Stimulated activated memory B cell treated with anti-CD40 and anti-IgM and Interleukin-4, amounts not matched to agents 10 μg/mL and 1 μg/mL and 100 μg/mL, for 72 hours (primary cell): Measurements from ENCODE around the gene HHIPL1.

Experiments used
- ATAC-seq: fragments of 150-1000 bp; cut with Tn5 transposase; 2 replicates; pipeline ENCODE4 v1.10.0; 2021
- H3K27ac Mint-ChIP-seq: one replicate; pipeline ENCODE4 v1.8.0; 2022; ENCODE audit warnings: mild to moderate bottlenecking, mixed read lengths
- H3K27me3 Mint-ChIP-seq: one replicate; pipeline ENCODE4 v1.8.0; 2022; ENCODE audit warnings: mixed read lengths
- H3K36me3 Mint-ChIP-seq: one replicate; pipeline ENCODE4 v1.8.0; 2022; ENCODE audit warnings: mixed read lengths
- H3K4me1 Mint-ChIP-seq: one replicate; pipeline ENCODE4 v1.8.0; 2022; ENCODE audit warnings: mixed read lengths
- H3K4me3 Mint-ChIP-seq: one replicate; pipeline ENCODE4 v1.8.0; 2022; ENCODE audit warnings: mild to moderate bottlenecking, moderate library complexity, mixed read lengths
- H3K9me3 Mint-ChIP-seq: one replicate; pipeline ENCODE4 v1.8.0; 2022; ENCODE audit warnings: mixed read lengths

The HHIPL1 gene

DNA sequence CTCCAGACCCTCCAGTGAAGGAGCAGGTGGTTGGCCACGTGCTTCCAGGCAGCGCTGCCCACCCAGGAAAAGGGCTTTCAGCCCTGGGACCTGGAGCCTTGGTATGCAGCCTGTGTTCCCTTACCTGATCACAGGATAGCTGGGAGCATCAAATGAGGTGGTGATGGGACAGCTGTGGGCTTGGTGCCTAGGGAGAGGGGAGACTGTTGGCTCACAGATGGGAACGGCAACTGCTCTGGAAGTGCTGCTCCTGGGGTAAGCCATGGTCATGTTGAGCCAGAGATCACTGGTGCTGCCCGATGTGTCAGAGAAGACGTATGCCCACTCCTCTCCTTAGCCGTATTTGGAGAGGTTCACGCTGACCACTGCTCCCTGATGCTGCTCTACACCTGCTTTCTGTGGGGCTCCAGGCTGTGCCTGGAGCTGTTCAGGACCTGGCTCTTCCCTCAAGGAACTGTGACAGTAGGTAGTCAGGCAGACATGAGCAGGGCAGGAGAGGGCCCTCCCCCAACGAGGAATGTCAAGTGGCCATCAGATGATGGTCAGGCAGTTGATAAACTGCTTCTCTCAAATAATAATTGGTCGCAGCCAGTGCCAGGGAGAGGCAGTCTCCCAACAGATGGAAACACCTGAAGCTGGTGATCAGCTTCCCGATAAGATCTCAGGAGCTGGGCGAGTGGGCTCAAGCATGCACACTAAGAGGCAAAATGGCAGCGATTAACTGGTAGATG, 36.3 kb downstream of the HHIPL1 start:
- H3K27ac Mint-ChIP-seq = no peak overlapping the region
- no peak for ATAC-seq
- H3K27me3 Mint-ChIP-seq = peaks cover 26% of the 10 kb centered on the region
- peaks cover 7% of the 10 kb centered on the region for H3K9me3 Mint-ChIP-seq
- peaks cover 20% of the 10 kb centered on the region for H3K4me1 Mint-ChIP-seq
- H3K36me3 Mint-ChIP-seq = no peaks in the 10 kb centered on the region
- H3K4me3 Mint-ChIP-seq = no peak overlapping the region

DNA sequence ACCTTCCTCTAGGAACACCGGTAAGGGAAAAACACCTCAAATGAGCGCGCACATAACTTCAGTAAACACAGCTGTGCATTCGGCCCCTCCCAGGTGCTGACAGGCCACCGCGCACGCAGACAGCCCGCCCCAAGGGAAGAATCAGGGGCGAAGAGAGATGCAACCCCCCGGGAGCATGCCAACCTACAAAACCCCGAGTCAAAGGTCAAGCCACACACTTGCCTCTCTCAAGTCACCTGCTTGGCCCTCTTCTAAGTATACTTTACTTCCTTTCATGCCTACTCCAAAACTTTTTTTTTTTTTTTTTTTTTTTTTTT, 36.9 kb downstream of the HHIPL1 start:
- Mint-ChIP-seq H3K27me3 (peaks cover 32% of the 10 kb centered on the region), H3K9me3 (peaks cover 7% of the 10 kb centered on the region), H3K4me3 (no peak overlapping the region), H3K36me3 (no peaks in the 10 kb centered on the region), H3K27ac (no peak overlapping the region), H3K4me1 (peaks cover 20% of the 10 kb centered on the region)
- ATAC-seq = no peak

DNA sequence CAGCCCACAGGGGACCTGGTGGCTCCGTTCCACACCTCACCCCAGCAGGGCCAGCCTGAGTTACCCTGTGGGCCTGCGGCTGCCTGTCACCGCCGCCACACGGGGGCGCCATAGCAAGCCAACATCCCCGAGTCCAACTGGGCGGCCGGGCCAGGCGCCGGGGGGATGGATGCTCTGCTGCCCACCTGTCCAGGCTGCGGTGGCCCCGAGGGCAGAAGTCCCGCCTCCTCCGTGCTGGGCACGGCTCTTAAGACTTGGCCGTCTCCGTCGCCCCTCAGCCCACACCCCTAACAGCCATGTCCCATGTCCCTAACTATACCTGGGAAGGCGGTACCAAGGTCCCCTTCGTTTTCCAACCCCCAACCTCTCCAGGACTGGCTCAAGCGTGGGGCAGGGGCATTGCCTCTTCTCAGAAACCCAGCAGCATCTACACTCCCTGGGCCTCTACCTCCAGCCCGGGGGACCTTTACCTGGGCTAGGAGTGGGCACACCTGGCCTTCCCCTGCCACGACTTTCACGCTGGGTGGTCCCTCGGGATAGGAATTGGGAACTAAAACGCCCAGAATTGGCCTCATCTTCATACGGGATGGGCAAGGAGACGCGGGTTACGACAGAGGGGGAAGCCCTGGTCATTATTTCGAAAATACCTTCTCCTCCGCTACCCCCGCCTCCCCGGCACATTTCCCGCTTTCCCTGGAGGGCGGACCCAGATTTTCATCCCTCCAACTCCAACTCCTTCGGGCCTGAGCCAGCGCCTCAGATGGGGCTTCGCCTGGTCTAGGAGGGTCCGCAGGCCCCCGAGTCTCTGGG, 38.1 kb downstream of the HHIPL1 start:
- H3K36me3 Mint-ChIP-seq = no peaks in the 10 kb centered on the region
- H3K27me3 Mint-ChIP-seq = peaks cover 44% of the 10 kb centered on the region
- peak; percentile 37 for ATAC-seq
- peaks cover 7% of the 10 kb centered on the region for H3K9me3 Mint-ChIP-seq
- H3K4me1 Mint-ChIP-seq = peaks cover 20% of the 10 kb centered on the region
- H3K27ac Mint-ChIP-seq = peak overlapping the region; percentile 76
- H3K4me3 Mint-ChIP-seq = peak overlapping the region; percentile 86

DNA sequence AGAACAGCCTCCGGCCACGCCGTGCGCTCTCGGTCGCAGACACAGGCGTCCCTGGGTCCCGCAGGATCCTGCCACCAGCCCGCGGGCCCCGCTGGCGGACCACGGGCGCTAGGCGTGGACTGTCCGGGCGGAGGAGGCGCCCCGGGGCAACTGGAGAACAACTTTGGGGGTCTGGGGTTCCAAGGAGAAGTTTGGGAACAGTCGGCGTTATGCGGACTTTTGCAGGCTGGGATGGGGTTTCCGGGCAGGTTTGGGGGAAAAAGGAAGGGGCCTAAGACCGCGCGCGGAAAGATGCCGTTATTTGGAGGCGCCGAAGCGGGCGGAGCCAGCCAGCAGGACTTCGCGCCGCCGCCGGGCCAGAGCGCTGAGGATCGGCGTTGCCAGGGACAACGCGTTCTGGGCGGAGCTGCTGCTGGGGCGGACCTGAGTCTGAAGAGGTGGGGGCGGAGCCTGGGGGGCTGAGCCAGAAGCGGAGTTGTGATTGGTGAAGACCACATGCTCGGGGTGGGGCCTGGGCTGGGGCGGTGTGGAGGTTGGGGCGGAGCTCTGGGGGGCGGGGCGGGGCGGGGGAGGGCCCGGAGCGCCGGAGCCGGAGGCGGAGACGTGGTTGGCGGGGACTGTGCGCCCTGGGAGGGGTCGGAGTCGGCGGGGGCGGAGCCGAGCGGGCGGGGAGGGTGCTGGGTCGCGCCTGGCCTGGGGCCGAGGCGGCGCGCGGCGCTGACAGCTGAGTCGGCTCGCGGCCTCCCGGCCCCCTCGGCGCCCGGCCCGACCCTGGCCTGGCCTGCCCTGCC, 38.9 kb downstream of the HHIPL1 start, which contains the start of gene CYP46A1:
Gene CYP46A1, plus strand, starts transcription at position 680 of the 791 bp plus-strand sequence. CDS start 120 bp downstream, outside the sequence.
- Mint-ChIP-seq H3K27me3 (peaks cover 52% of the 10 kb centered on the region), H3K9me3 (peaks cover 2% of the 10 kb centered on the region), H3K4me1 (peaks cover 25% of the 10 kb centered on the region), H3K27ac (peak within 1 kb of the TSS; percentile 76), H3K36me3 (no peaks in the 10 kb centered on the region), H3K4me3 (peak within 1 kb of the TSS; percentile 86)
- peak; percentile 98 for ATAC-seq

DNA sequence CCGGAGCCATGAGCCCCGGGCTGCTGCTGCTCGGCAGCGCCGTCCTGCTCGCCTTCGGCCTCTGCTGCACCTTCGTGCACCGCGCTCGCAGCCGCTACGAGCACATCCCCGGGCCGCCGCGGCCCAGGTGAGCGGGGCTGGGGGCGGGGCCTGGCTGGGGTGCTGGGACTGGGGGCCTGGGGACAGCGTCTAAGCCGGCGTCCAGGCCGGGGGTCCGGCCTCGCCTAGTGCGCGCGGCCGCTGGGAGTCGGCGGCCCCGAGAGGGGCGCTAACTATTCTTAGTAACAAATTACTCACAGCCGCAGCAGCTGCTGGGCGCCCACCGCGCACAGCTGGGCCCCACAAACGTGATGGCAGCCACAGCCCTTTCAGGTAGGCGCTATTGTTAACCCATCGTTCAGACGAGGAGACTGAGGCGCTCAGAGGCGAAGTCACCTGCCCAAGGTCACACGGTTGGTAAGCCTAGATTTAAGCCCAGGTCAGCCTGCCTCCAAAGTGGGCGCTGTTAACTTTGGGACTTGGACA, 39.5 kb downstream of the HHIPL1 start:
- ATAC-seq = peak; percentile 42
- Mint-ChIP-seq H3K4me1 (peaks cover 25% of the 10 kb centered on the region), H3K9me3 (no peaks in the 10 kb centered on the region), H3K27me3 (peaks cover 58% of the 10 kb centered on the region), H3K4me3 (no peak overlapping the region), H3K36me3 (no peaks in the 10 kb centered on the region), H3K27ac (no peak overlapping the region)

DNA sequence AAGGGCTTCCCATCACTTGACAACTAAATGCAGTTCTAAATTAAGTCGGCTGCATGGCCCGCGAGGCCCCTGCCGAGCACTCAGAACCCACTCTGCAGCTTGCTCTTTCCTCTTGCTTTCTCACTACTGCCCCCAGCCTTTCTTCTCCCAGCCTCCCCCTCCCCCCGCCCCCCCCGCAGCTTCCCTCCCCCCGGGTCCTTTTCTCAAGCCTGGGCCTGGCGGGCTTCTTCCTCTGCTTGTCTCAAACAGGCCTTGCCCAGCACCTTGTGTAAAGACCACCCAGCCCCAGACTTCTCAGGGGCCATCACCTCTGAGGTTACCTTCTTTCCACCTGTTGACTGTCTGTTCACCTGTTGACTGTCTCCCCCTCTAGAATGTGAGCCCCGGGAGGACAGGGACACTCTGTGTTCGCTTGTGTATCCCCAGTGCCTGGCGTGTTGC, 40.2 kb downstream of the HHIPL1 start:
- Mint-ChIP-seq H3K27ac (no peak overlapping the region), H3K27me3 (peaks cover 65% of the 10 kb centered on the region)
- ATAC-seq = no peak

DNA sequence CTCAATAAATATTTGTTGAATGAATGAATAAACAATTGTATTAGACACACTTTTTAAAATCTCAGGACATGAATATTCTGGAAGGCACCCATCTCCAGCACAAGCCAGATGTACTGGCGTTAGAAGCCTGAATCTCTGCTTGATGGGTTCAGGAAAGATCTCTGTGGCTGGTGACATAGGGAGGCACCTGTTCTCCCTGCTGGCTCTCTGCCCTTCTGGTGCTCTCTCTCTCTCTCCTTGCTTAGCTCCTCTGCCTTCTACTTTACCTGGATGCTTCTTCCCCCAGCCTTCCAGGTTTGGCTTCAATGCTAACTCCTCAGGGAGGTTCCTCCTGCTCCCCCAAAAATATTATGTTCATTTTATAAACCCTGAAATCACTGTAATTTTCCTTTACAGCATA, 40.7 kb downstream of the HHIPL1 start:
- Mint-ChIP-seq H3K27ac (no peak overlapping the region), H3K9me3 (no peaks in the 10 kb centered on the region), H3K4me1 (peaks cover 25% of the 10 kb centered on the region), H3K4me3 (peak overlapping the region; percentile 68), H3K27me3 (peaks cover 70% of the 10 kb centered on the region), H3K36me3 (no peaks in the 10 kb centered on the region)
- ATAC-seq = no peak

More for the DNA sequence above, 40.2 kb downstream of the HHIPL1 start:
- Mint-ChIP-seq H3K4me1 (peaks cover 25% of the 10 kb centered on the region), H3K4me3 (peak overlapping the region; percentile 68), H3K36me3 (no peaks in the 10 kb centered on the region), H3K9me3 (no peaks in the 10 kb centered on the region)

DNA sequence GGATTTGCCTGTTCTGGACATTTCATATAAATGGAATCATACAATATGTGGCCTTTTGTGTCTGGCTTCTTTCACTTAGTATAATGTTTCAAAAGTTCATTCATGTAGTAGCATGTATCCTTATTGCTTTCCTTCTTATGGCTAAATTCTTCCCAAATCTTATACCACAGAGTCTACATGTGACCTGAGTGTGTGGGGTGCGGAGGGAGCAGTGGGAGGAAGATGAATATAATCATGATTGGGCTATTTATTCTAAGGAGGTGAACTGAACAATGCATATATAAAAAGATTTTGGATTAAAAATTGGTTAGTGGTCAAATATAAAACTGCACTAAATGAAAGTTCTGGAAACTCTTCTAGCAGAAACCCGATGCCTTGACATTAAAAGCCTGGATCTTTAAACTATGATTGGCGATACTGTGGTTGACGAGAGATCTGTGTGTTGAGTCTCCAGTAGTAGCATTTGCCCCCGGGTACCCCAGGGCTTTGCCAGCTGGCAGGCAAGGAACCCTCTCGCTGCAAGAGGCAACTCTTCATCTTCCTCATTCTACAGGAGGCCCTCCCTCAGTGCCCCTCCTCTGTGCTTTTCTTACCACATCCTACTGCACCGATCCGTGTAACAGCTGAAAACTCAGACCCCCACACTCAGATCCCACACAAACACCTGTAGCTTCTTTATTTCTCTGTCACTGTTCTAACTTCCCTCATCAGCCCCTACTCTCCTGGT, 41.8 kb downstream of the HHIPL1 start:
- H3K9me3 Mint-ChIP-seq = no peaks in the 10 kb centered on the region
- no peak for ATAC-seq
- H3K27ac Mint-ChIP-seq = no peak overlapping the region
- H3K4me1 Mint-ChIP-seq = peaks cover 25% of the 10 kb centered on the region
- no peak overlapping the region for H3K4me3 Mint-ChIP-seq
- H3K27me3 Mint-ChIP-seq = peaks cover 81% of the 10 kb centered on the region
- no peaks in the 10 kb centered on the region for H3K36me3 Mint-ChIP-seq

DNA sequence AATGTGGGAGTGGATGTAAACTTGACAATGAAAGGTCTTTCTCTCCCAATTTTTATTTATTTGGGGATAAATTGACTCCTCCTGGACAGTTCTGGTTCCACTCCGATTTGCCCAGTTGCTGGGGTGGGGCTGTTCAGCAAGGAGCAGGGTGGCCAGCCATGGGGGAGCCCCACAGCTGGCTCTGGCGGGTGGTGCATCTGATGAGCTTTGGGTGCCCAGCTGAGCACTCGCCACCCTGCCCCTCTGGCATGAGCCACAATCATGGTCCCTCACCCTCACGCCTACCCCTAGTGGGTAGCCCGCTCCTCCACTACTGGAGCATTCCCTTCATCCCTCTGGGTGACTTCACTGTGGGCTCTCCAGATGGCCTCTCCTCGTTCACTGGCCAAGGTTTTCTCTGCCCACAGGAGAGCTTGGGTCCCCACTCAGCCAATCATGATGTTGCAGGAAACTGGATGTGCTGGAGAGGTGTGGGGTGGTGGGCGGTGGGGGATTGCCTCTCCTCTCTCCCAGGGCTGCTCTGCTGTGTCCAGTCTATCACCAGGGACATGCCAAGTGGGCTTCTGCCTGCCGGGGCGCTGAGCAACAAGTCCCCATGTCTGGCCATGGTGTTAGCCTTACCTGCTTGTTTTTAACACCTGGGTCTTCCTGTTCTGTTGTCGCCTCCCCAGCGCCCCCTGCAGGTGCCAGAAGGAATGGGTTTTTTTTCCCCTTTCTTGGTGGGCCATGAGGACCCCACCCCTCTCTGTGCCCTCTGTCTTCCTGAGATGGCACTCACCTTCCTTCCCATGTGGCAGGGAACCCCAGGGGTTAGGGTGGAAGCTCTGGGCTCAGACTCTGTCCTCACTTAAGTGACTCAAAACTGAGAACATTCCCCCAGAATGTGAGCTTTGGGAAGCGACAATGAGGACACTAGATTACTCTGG, 42.6 kb downstream of the HHIPL1 start:
- H3K4me3 Mint-ChIP-seq = no peak overlapping the region
- no peak for ATAC-seq
- no peaks in the 10 kb centered on the region for H3K9me3 Mint-ChIP-seq
- peaks cover 80% of the 10 kb centered on the region for H3K27me3 Mint-ChIP-seq
- H3K36me3 Mint-ChIP-seq = no peaks in the 10 kb centered on the region
- H3K27ac Mint-ChIP-seq = no peak overlapping the region
- H3K4me1 Mint-ChIP-seq = peaks cover 22% of the 10 kb centered on the region

DNA sequence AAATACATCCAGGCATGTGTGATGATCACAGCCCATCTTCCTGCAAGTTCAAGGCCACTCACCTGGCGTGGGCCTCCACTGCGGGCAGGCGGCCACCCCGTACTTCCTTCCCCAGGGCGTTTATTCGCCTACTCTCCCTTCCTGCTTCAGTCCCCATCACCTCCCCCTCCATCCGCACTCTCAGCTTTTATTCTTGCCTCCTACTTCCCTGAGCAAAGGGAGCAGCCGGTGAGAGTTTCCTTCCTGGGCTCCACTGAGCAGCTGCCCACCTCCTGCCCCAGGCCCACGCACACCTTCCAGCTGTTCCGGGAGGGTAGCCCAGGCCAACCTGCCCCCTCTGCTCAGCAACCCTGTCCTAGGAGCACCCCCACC, 43.3 kb downstream of the HHIPL1 start:
- ATAC-seq = no peak
- Mint-ChIP-seq H3K36me3 (no peaks in the 10 kb centered on the region), H3K27ac (no peak overlapping the region), H3K4me3 (no peak overlapping the region), H3K9me3 (no peaks in the 10 kb centered on the region), H3K4me1 (peaks cover 16% of the 10 kb centered on the region), H3K27me3 (peaks cover 74% of the 10 kb centered on the region)

DNA sequence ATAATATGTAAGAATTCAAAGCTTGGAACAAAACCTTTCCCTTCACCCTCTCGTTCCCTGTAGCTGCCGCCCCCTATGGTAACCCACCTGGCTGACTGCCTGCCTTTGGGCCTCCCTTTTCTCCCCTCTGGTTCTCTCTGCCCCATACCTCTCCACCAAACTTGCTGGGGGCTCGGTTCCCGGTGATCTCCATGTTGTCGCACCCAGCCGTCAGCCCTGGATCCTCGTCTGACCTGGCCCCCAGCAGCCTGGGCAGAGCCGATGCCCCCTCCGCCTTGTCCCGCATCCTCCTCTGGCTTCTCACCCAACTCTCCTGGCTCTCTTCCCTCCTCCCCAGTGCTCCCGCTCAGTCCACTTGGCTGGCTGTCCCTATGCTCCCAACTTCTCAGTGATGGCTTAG, 43.7 kb downstream of the HHIPL1 start:
- Mint-ChIP-seq H3K36me3 (no peaks in the 10 kb centered on the region), H3K27ac (no peak overlapping the region), H3K27me3 (peaks cover 71% of the 10 kb centered on the region), H3K4me1 (peaks cover 14% of the 10 kb centered on the region), H3K9me3 (no peaks in the 10 kb centered on the region), H3K4me3 (no peak overlapping the region)
- no peak for ATAC-seq

DNA sequence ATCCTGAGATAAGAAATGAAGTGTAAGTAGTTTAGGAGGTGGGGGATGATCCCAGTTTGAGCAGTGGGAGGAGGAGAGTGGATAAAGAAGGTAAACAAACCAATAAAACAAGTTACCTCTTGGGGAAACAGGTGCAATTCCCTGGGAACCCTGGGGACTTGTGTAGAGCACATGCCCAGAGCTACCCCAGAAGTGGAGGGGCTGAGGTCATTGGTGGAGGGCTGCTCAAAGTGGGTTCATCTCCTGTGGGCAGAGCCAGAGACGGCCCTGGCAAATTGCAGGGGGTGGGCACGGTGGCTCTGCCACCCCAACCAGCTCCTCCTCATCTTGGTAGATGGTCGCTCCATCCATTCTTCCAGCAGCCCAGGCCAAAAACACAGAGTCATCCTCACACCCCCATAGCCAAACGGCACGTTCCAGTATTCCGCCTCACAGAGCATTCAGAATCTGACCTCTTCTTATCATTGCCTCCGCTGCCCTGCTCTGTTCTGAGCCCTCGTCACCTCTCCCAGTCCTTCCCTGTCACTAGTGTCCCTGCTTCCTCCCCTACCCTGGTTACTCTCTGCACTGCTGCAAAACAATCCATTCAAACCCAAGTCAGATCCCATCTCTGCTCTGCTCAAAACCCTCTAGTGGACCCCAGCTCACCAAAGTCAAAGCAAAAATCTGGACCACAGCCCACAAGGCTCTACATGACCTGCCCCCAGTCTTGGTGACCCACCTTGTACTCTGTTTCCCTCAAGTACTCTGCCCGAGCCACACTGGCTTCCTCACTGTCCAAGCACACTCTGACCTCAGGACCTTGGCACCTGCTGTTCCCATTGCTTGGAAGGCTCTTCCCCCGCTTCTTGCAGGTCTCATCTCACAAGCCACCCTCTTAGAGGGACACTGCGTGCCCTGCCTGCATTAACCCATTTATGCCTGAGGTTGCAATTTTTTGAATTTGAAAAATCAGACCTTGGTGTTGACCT, 44.6 kb downstream of the HHIPL1 start:
- no peak overlapping the region for H3K4me3 Mint-ChIP-seq
- H3K9me3 Mint-ChIP-seq = no peaks in the 10 kb centered on the region
- no peak overlapping the region for H3K27ac Mint-ChIP-seq
- peaks cover 14% of the 10 kb centered on the region for H3K4me1 Mint-ChIP-seq
- no peak for ATAC-seq
- peaks cover 71% of the 10 kb centered on the region for H3K27me3 Mint-ChIP-seq
- no peaks in the 10 kb centered on the region for H3K36me3 Mint-ChIP-seq

DNA sequence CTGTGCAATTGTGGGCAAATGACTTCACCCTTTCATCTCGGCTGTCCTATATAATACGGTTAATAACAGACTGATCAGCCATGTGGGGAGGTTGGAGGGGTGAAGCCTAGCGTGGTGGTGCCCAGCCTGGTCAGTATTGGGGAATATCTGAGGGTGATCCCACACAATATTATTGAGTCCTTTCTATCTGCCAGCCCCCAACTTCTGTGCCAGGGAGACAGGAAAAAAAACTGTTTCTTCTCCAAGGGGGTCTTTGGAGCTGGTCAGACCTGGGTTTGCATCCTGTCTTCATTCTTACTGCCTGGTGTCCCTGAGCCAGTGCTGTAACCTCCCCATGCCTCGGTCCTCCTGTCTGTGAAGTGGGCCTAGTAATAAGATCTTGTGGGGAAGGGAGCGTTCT, 45.7 kb downstream of the HHIPL1 start:
- Mint-ChIP-seq H3K27me3 (peaks cover 63% of the 10 kb centered on the region), H3K4me3 (no peak overlapping the region), H3K9me3 (no peaks in the 10 kb centered on the region), H3K4me1 (peaks cover 8% of the 10 kb centered on the region), H3K36me3 (no peaks in the 10 kb centered on the region), H3K27ac (no peak overlapping the region)
- no peak for ATAC-seq
